Mucosa of descending colon (tissue), 3 donors: Measurements from ENCODE around the gene PLAC9. TPM values are rescaled to one million over a fixed set of nuclear protein-coding genes. Genes with fewer than 3 reads are reported as not detected.

Experiments used
- ATAC-seq: fragments of 200-7000 bp; cut with Tn5 transposase; one replicate; pipeline ENCODE4 v1.9.1; 2020; ENCODE audit warnings: mild to moderate bottlenecking, moderate library complexity
- DNase-seq, 3 donors: peaks; one replicate each; pipeline ENCODE4 v3.0.0-alpha.2; 2020
- H3K36me3 ChIP-seq: fragments of 200-600 bp; one replicate; pipeline ENCODE4 v1.8.0; 2021; ENCODE audit warnings: low read depth, mild to moderate bottlenecking
- H3K4me1 ChIP-seq: fragments of 200-600 bp; one replicate; pipeline ENCODE4 v1.8.0; 2021; ENCODE audit warnings: low read depth, mild to moderate bottlenecking
- H3K4me3 ChIP-seq: fragments of 200-600 bp; one replicate; pipeline ENCODE4 v1.8.0; 2021; ENCODE audit warnings: mild to moderate bottlenecking
- H3K9me3 ChIP-seq: fragments of 200-600 bp; one replicate; pipeline ENCODE4 v1.8.0; 2021; ENCODE audit warnings: mild to moderate bottlenecking
- intact Hi-C, 2 donors: fragments of 100-400 bp; cut with DNase I in 1 of 2; cut with micrococcal nuclease in 1 of 2; formaldehyde crosslinking; loops; one replicate each; pipeline versions ENCODE4 v1.11.0 to v1.11.1; 2022; cut with DNase I, micrococcal nuclease
- total RNA-seq, 3 donors: library from RNA; stranded (reverse); fragmentation: NEBNext Ultra II Directional in 2 of 3; extraction: Animal tissue kit (Norgen Biotek cat#: 25700) in 2 of 3; gene quantifications; one replicate each; pipeline versions ENCODE4 v1.2.1 to v1.2.4, GENCODE V29; 2021 to 2023
- TF ChIP-seq, protein P1 (sequence below): fragments of 200-600 bp; IDR thresholded peaks from one replicate; pipeline ENCODE4 v1.8.0; 2022; ENCODE audit warnings: antibody characterized with exemption, mild to moderate bottlenecking
- donor health status: DM: no; HTN: no; CAD: no; lungs with moderate emphysema.
- donor health status: DM: no; HTN: no; CAD: no.
- donor health status: DM: no; HTN: yes; CAD: no.

PLAC9 gene
- total RNA-seq, 3 donors from 2014 or later: 3.2 to 15.1 (median 11.8) TPM

DNA sequence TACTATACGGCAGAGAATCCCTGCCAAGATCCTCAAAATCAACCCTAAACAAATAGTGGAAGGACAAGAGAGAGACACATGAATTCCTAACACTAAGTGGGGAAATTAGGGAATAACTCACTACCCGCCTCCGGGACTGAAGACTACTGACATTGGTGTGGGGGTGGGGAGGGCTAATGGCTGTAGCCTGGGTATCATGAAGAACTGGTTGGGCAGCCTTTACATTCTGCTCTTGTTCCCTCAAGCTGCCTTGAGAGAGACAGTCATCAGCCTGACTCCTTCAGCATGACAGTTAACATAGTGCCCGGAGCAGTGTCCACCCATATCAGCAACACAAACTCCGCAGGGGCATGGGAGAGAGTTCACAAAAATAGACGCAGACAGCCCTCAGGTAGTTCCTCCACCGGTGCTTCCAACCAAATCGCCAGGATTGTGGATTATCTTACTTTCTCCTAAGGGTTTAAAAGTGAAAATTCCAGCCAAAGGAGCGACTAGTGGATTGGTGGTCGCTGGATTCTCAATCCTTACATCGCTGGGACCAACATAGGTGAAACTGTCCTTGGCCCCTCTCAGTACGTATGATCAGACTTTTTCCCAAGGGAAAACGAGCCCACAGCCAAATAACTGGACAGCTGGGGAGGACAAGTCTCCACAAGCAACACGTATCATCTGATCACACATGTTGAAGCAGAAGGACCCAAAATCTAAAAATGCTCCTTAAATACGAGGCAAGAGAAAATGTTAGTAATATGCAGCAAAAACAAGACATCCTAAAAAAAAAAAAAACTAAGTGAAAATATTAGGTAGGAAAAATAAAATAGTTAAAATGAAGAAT, 31.5 kb upstream of the PLAC9 start:
- intact Hi-C loops: no loop called here
- no peaks in the 10 kb centered on the region for H3K4me1 ChIP-seq
- H3K36me3 ChIP-seq: no peaks in the 10 kb centered on the region
- no peak overlapping the region for H3K4me3 ChIP-seq
- ATAC-seq (no peak), DNase-seq (no peak)
- TF ChIP-seq, protein P1, sequence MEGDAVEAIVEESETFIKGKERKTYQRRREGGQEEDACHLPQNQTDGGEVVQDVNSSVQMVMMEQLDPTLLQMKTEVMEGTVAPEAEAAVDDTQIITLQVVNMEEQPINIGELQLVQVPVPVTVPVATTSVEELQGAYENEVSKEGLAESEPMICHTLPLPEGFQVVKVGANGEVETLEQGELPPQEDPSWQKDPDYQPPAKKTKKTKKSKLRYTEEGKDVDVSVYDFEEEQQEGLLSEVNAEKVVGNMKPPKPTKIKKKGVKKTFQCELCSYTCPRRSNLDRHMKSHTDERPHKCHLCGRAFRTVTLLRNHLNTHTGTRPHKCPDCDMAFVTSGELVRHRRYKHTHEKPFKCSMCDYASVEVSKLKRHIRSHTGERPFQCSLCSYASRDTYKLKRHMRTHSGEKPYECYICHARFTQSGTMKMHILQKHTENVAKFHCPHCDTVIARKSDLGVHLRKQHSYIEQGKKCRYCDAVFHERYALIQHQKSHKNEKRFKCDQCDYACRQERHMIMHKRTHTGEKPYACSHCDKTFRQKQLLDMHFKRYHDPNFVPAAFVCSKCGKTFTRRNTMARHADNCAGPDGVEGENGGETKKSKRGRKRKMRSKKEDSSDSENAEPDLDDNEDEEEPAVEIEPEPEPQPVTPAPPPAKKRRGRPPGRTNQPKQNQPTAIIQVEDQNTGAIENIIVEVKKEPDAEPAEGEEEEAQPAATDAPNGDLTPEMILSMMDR: no peak
- H3K9me3 ChIP-seq: no peaks in the 10 kb centered on the region

- Histone ChIP-seq H3K4me3 (no peak overlapping the region), H3K36me3 (no peaks in the 10 kb centered on the region), H3K4me1 (no peaks in the 10 kb centered on the region), H3K9me3 (peaks cover 16% of the 10 kb centered on the region)
- peak; percentile 84 for ATAC-seq
- intact Hi-C loops: no loop called here
- no peak for DNase-seq
- TF ChIP-seq, protein P1: no peak
These were observed 28.2 kb upstream of the PLAC9 start for GRCh38 chr10:80104066-80104926.

- no peak overlapping the region for H3K4me3 ChIP-seq
- H3K4me1 ChIP-seq: no peaks in the 10 kb centered on the region
- no peaks in the 10 kb centered on the region for H3K36me3 ChIP-seq
- H3K9me3 ChIP-seq: peaks cover 19% of the 10 kb centered on the region
- intact Hi-C loops: no loop called here
- DNase-seq: no peak
- ATAC-seq: no peak
- TF ChIP-seq, protein P1: no peak
These were observed 23.8 kb upstream of the PLAC9 start for GRCh38 chr10:80108576-80109239.

- DNase-seq: no peak
- Histone ChIP-seq H3K4me3 (no peak overlapping the region), H3K4me1 (no peaks in the 10 kb centered on the region), H3K9me3 (peaks cover 19% of the 10 kb centered on the region), H3K36me3 (no peaks in the 10 kb centered on the region)
- intact Hi-C loops: no loop called here
- ATAC-seq: no peak
- TF ChIP-seq, protein P1: no peak
These were observed 21.5 kb upstream of the PLAC9 start for GRCh38 chr10:80110986-80111385.

DNA sequence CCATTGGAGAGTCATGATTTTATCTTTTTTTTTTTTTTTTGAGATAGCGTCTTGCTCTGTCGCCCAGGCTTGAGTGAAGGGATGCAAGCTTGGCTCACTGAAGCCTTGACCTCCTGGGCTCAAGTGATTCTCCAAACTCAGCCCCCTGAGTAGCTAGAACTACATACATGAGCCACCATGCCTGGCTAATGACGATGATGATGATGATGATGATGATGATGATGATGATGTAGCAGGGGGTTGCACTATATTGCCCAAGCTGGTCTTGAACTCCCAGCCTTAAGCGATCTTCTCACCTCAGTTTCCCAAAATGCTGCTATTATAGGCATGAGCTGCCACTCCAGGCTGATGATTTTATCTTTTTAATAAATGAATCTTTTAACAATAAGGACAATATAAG, 13.9 kb upstream of the PLAC9 start:
- Histone ChIP-seq H3K4me3 (no peak overlapping the region), H3K4me1 (no peaks in the 10 kb centered on the region), H3K36me3 (no peaks in the 10 kb centered on the region), H3K9me3 (no peaks in the 10 kb centered on the region)
- TF ChIP-seq, protein P1: no peak
- intact Hi-C loops: no loop called here
- ATAC-seq (no peak), DNase-seq (no peak)
